ENCODE data around the gene HTT.

HTT gene

GRCh38 chr4:3253808-3254207 is 179.3 kb downstream of the HTT start:
- no peak for FAIRE-seq

- FAIRE-seq = no peak
Observed at GRCh38 chr4:3254302-3255131, 180.0 kb downstream of the HTT start.

DNA sequence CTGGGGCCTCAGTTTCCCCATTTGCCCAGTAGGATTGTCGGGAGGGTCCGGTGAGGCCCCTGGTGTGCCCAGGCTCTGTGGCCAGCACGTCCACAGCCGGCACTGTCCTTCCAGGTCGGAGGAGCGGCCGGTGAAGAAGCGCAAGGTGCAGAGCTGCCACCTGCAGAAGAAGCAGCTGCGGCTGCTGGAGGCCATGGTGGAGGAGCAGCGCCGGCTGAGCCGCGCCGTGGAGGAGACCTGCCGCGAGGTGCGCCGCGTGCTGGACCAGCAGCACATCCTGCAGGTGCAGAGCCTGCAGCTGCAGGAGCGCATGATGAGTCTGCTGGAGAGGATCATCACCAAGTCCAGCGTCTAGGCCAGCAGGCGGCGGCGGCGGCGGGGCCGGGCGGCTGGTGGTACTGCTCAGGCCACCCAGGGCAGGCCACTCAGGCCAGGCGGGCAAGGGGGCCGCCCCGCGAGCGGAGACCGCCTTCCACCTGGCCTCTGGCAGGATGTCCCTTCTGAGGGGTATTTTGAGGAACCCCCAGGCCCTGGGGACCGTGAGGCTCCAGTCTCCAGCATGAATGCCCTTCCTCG is 181.2 kb downstream of the HTT start:
- no peak for FAIRE-seq

DNA sequence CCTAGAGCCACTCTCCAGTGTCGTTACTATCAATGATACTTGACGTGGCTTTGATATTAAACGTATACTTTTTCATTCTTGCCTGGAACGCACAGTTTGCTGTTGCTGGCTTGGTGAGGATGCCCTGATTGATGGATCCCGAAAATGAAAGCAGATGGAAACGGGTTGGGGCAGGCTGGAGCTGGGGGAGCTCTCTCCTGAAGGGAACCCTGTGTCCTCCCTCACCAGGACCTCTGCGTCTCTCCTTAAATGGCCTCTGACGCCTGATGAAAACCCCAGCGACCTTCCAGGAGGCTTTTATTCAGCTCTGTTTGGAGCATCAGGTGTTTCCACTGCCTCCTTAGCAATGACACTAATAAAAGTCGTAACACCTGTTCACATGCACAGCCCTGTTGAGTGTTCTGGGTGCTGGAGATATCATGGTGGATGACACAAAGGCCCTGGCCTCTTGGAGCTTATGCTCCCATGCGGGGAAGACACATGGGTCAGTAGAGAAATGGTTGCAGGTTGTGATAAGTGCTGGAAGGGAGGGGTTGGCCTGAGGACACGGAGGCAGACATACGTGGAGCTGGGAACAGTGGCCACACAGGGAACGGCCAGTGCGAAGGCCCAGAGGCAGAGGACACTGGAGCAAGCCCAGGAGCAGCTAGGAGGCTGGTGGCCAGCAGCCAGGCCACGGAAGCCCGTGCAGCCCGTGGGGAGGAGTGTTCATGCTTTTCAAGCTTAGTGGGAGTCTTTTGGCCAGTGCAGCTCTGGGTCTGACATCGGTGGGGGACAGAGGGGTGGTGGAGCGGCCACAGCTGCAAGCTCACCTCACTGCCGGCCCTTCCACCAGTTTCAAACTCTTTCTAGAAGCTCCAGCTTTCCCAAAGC is 182.0 kb downstream of the HTT start:
- FAIRE-seq = no peak

GRCh38 chr4:3257103-3257555 is 182.6 kb downstream of the HTT start:
- FAIRE-seq = no peak

DNA sequence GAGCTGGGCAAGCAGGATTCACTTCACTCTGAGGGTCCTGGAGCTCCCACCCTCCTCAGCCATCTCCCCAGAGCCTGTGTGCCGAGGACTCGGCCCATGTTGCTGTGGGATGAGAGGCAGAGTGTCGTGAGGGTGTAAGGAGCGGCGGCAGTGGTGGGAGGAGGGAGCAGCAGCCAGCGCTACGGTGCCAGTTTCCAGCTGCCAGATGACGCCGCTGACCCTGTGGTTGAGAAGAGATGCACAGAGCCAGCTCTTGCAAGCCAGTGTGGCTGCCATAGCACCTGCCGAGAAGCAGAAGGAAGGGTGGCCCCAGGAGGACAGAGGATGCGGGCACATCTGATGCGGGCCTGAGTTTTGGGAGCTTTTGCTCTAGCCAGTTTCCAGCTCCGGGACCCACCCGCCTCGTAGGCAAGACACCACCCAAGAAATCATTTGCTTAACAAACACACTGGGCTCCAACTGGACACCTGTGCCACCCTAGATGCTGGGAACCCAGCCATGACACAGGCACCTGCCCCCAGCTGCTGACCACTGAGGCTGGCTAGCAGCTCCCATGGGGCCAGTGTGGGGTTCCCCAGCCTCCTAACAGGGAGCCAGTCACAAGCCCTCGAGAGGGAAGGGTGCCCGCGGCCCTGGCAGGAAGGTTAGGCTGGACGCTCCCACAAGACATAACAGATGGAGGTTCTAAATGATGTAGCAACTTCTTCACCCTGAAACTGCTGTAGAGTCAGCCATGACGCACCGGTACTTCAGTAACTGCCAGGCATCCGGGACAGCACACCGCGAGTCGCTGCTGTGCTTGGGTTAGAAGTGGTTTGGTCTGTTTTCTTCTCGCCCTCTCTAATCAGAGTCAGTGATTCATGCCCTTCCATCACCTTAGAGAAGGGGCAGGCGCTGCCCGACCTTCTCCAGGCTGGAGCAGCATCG is 183.3 kb downstream of the HTT start:
- no peak for FAIRE-seq

DNA sequence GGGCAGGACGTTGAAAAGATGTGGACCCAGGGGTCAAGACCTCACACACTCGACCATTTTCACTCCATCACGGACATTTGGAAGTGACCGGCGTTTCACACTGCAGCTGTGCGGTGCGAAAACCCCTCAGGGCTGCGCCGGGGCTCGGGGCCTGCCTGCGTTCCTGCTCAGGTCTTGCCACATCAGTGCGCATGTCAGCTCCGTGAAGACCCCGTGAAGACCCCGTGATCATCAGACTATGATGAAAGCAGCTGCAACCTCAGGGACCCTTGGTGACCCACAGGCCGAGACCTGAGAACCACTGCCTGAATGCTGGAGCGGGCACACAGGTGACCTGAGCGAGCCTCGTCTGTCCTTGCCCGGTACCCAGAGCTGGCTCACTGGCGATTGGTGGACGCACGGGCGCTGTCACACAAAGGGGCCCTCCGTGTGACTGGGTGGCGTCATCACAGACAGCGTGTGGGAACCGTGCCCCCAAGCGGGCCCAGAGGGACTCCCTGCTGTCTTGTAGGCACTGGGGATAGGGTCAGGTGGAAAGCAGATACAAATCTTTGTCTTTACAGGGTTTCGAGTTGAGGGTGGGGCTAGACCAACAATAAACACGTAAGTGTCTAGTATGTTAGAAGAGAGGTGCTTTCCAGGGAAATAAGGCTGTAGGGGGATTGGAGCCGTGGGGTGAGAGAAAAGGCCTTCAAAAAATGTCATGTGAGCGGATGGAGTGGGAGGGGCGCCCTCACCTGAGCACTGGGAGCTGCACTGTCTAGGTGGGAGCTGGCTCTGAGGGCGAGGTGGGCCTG is 187.1 kb downstream of the HTT start:
- no peak for FAIRE-seq

DNA sequence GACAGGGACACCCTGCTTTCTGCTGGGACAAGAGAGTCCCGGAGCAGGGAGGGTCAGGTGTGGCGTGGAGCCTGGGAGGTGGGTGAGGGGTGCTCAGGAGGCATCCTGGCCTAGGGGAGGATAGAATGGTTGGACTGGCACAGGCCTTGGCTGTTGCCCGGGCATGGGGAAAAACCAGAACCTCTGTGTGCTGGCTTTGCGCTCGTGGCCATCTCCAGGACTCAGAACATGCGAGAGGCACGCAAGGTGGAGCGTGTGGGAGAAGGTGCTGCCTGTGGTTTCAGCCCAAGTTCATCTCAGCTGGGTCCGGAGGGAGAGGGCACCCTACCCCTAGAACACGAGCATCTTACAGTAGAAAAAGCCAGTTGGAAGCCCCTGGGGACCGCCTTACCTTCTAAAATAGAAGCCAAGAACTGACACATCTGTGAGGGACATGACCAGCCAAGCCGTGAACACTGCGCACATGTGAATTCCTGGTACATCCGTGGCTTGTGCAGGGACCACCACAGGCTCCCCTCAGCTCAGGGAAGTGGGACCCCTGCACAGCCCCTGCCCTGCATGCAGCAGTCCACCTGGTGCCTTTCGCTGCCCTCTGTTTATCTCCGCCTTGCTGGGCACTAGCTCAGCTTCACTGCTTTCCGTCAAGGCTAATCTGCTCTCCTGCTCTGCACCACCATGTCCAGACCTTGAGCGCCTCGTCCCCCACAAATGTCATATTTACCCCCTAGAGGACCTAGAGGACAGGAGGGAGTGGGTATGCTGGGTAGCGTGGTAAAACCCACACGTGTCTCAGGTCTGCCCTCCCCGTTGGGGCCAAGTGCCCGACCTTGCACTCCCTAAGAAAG is 187.9 kb downstream of the HTT start:
- FAIRE-seq = no peak

GRCh38 chr4:3263053-3263875 is 188.8 kb downstream of the HTT start:
- FAIRE-seq = no peak

DNA sequence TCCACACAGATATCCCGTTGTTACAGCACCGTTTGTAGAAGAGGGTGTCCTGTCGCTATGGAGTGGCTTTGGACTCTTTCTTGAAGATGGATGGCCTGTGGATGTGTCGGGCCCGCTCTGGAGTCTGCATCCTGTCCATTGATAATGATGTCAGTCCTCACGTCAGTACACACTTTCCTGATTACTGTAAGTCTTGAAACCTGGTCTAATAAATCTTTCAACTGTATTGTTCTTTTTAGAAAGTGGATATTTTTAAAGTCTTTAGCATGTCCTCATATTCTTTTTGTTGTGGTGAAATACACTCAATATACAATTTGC is 189.4 kb downstream of the HTT start:
- no peak for FAIRE-seq

GRCh38 chr4:3266076-3266475 is 191.6 kb downstream of the HTT start:
- FAIRE-seq = no peak

GRCh38 chr4:3267576-3268394 is 193.3 kb downstream of the HTT start:
- no peak for FAIRE-seq

GRCh38 chr4:3268395-3269104 is 194.1 kb downstream of the HTT start:
- no peak for FAIRE-seq

DNA sequence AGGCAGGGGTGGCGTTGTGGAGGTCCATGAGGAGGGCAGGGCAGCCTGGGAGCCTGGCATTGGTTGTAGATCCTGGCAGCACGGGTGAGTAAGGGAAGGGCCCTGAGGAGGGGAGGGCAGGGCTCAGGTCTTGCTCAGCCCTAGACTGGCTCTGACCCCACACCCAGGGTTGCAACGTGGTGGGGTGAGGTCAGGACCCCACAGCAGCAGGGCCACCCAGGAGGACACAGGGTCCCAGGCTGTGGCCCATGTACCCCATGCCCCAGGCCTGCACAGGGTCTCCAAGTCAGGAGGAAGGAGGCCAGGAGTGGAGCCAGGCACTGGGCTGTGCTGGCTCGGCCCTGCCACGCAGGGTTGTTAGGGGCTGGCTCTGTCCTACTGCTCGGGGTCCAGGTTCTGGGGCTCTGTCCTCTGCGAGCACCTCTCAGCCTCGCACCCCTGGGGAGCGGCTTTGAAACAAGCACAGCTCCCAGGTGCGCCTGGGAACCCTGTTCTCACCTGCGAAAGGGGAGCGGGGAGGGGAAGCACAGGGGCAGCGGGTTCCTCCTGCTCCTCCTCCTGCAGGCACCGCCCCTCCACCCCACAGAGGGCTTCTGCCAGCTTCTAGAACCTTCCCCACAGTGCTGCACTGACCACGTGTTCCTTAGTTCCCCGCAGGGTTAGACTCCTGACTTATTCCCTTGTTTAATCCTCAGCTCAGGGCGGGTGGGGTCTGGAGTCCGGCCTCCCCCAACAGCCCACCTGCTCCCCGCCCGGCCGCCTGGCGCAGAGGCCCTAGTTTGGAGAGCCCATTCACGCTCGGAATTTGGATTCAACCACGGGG is 194.8 kb downstream of the HTT start:
- no peak for FAIRE-seq

DNA sequence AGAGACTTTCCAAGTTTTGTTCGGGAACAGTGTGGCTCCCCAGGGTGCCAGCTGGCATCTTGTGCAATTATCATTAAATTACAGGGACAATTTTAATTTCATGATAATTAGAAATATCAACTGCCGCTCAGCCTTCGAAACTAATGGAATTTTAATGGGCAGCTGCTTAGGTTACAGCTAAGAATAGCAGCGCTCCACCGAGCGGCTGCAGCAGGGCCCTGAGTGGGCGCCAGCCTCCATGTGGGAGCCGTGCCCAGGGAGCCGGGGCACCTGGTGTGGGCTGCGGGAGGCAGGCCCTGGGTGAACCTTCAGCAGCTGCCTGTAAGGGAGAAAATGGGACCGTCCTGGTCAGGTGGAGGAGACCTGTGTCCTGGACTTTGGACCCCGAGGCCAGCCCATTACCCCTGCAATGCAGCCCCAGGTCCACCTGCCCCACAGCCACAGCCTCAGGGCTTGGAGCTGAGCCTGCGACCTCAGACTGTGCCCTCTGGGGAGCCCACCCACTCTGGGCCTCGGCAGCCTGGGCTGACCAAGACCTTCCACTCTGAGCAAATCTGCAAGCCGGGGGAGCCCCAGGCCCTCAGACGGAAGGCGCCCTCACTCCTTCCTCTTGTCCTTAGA is 195.6 kb downstream of the HTT start:
- no peak for FAIRE-seq

GRCh38 chr4:3271131-3271530 is 196.7 kb downstream of the HTT start:
- no peak for FAIRE-seq

DNA sequence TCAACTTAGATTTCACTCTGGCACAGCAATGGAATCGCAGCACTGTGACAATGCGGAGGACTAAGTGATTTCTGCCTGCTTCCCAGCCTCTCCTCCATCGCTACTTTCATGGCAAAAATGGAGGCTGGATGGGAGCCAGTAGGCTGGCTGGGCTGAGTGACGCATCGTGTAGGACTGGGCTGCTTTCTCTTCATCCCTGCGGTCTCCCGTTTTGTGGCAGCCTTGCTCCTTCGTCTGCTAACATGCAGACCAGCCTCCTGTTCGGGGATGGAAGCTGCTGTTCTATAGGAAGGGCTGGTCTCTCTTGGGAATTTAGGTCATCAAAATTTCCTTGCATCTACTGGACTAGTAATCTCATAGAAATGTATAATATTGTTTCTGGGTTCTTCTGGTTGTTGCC is 202.5 kb downstream of the HTT start:
- no peak for FAIRE-seq
